SK-N-SH (cell line): Measurements from ENCODE around the gene PSMD14. TPM values are rescaled to one million over a fixed set of nuclear protein-coding genes. Genes with fewer than 3 reads are reported as not detected.

Experiments
- CTCF ChIA-PET: fragments of 300-600, 350-600 bp; formaldehyde crosslinking; extraction: SDS; loops from one replicate; lab custom pipeline; 2021; lab: Yijun Ruan, JAX
- POLR2A ChIA-PET: fragments of 350-600 bp; sonication (Branson Sonifier 250); formaldehyde crosslinking; extraction: SDS; loops from one replicate; lab custom pipeline; 2020; ENCODE audit warnings: antibody characterized with exemption, inconsistent platforms; lab: Yijun Ruan, JAX
- DNase-seq: peaks from one replicate; pipeline ENCODE4 v3.0.0; 2012
- H2AFZ ChIP-seq: fragments of 200-600 bp; sonication (generic); 2 replicates; pipeline ENCODE4 v1.8.1; 2016; ENCODE audit warnings: antibody characterized with exemption, mild to moderate bottlenecking, low read depth
- H3F3A ChIP-seq: fragments of 200-600 bp; sonication (generic); replicated peaks from 2 replicates; pipeline ENCODE3; 2016; ENCODE audit warnings: antibody characterized with exemption, mild to moderate bottlenecking; ENCODE audit not compliant: insufficient read depth
- H3K27ac ChIP-seq, 2 experiments: fragments of 200-500 bp in 1 of 2; fragments of 200-600 bp in 1 of 2; sonication (Bioruptor generic) in 1 of 2; sonication (generic), shearing (Covaris generic) in 1 of 2; 2 replicates each; pipeline versions ENCODE4 v1.5.1 to v1.6.1; 2014 to 2016; ENCODE audit warnings: low read depth in 2 of 2, inconsistent platforms in 1 of 2, low read length in 1 of 2, mild to moderate bottlenecking in 1 of 2, mixed read lengths in 1 of 2
- H3K27me3 ChIP-seq: fragments of 200-600 bp; sonication (generic), shearing (Covaris generic); 2 replicates; pipeline ENCODE4 v1.6.1; 2016; ENCODE audit warnings: mixed run types; ENCODE audit not compliant: insufficient read depth
- H3K36me3 ChIP-seq, 2 experiments: fragments of 200-500 bp in 1 of 2; fragments of 200-600 bp in 1 of 2; sonication (Bioruptor generic) in 1 of 2; sonication (generic) in 1 of 2; replicated peaks in 1 of 2; 2 replicates each; pipeline versions ENCODE3 to v1.5.1; 2014 to 2016; ENCODE audit warnings: low read length in 1 of 2, mild to moderate bottlenecking in 1 of 2; ENCODE audit not compliant: insufficient read depth in 2 of 2, control insufficient read depth in 1 of 2
- H3K4me1 ChIP-seq, 2 experiments: fragments of 200-500 bp in 1 of 2; fragments of 200-600 bp in 1 of 2; sonication (Bioruptor generic) in 1 of 2; sonication (generic), shearing (Covaris generic) in 1 of 2; 2 replicates each; pipeline versions ENCODE4 v1.5.1 to v1.6.1; 2014 to 2016; ENCODE audit warnings: low read depth in 1 of 2, low read length in 1 of 2, mixed run types in 1 of 2; ENCODE audit not compliant: insufficient read depth in 2 of 2, control insufficient read depth in 1 of 2
- H3K4me2 ChIP-seq: fragments of 200-600 bp; sonication (generic), shearing (Covaris generic); 2 replicates; pipeline ENCODE4 v1.6.1; 2017; ENCODE audit warnings: mixed run types
- H3K4me3 ChIP-seq, 2 experiments: fragments of 200-500 bp in 1 of 2; fragments of 200-600 bp in 1 of 2; sonication (Bioruptor generic) in 1 of 2; sonication (generic), shearing (Covaris generic) in 1 of 2; 2 replicates each; pipeline versions ENCODE4 v1.5.1 to v1.8.1; 2014 to 2016; ENCODE audit warnings: low read depth in 2 of 2, inconsistent platforms in 1 of 2, low read length in 1 of 2, mild to moderate bottlenecking in 1 of 2, mixed read lengths in 1 of 2, moderate library complexity in 1 of 2
- H3K79me2 ChIP-seq: fragments of 200-600 bp; sonication (generic); 2 replicates; pipeline ENCODE4 v1.8.1; 2017; ENCODE audit warnings: mild to moderate bottlenecking; ENCODE audit not compliant: insufficient read depth
- H3K9ac ChIP-seq: fragments of 200-600 bp; sonication (generic); 2 replicates; pipeline ENCODE4 v1.6.1; 2017; ENCODE audit warnings: mixed run types
- H3K9me2 ChIP-seq: fragments of 200-600 bp; sonication (generic); 2 replicates; pipeline ENCODE4 v1.6.1; 2017; ENCODE audit warnings: mixed run types
- H3K9me3 ChIP-seq: fragments of 200-600 bp; sonication (generic); 2 replicates; pipeline ENCODE4 v1.6.1; 2017; ENCODE audit warnings: mixed run types, mild to moderate bottlenecking, moderate library complexity
- H4K20me1 ChIP-seq: fragments of 200-600 bp; sonication (generic); 2 replicates; pipeline ENCODE4 v1.6.1; 2017; ENCODE audit warnings: mild to moderate bottlenecking, mixed run types; ENCODE audit not compliant: insufficient read depth
- EP300 ChIP-seq, 2 experiments: IDR thresholded peaks; 2 replicates each; pipeline versions ENCODE4 v1.4.0 to v1.6.1; 2012; ENCODE audit warnings: borderline replicate concordance in 1 of 2, low read depth in 1 of 2, low read length in 1 of 2
- EZH2phosphoT487 ChIP-seq: fragments of 200-600 bp; sonication (generic); IDR thresholded peaks from 2 replicates; pipeline ENCODE4 v1.6.1; 2017; ENCODE audit warnings: low read depth, mixed run types, mild to moderate bottlenecking, antibody characterized with exemption, moderate library complexity, borderline replicate concordance
- FOSL2 ChIP-seq: IDR thresholded peaks from 2 replicates; pipeline ENCODE4 v1.4.0; 2012; ENCODE audit warnings: low read depth, mild to moderate bottlenecking, moderate library complexity, borderline replicate concordance
- FOXM1 ChIP-seq: IDR thresholded peaks from 2 replicates; pipeline ENCODE4 v1.4.0; 2012; ENCODE audit warnings: low read depth, mild to moderate bottlenecking
- GABPA ChIP-seq: IDR thresholded peaks from 2 replicates; pipeline ENCODE4 v1.4.0; 2012; ENCODE audit warnings: low read depth, mild to moderate bottlenecking
- GATA2 ChIP-seq: sonication (generic); formaldehyde crosslinking; IDR thresholded peaks from 2 replicates; pipeline ENCODE4 v1.5.0; 2020; ENCODE audit warnings: mild to moderate bottlenecking, missing genetic modification reagents
- IRF3 ChIP-seq: fragments of 150-350 bp; IDR thresholded peaks from 2 replicates; pipeline ENCODE4 v1.6.1; 2016; ENCODE audit warnings: mild to moderate bottlenecking, low read depth, low read length
- MAX ChIP-seq: IDR thresholded peaks from 2 replicates; pipeline ENCODE4 v1.4.0; 2012; ENCODE audit warnings: low read depth
- POLR2AphosphoS5 ChIP-seq: IDR thresholded peaks from 2 replicates; pipeline ENCODE4 v1.6.1; 2012; ENCODE audit warnings: low read depth, low read length
- RAD21 ChIP-seq: IDR thresholded peaks from 2 replicates; pipeline ENCODE4 v1.6.1; 2012; ENCODE audit warnings: mild to moderate bottlenecking, low read length
- RCOR1 ChIP-seq: fragments of 150-350 bp; IDR thresholded peaks from 2 replicates; pipeline ENCODE4 v1.6.1; 2017; ENCODE audit warnings: antibody characterized with exemption, low read length
- SIN3A ChIP-seq: IDR thresholded peaks from 2 replicates; pipeline ENCODE4 v1.6.1; 2012; ENCODE audit warnings: low read depth, mild to moderate bottlenecking, low read length, moderate library complexity, borderline replicate concordance
- USF1 ChIP-seq: IDR thresholded peaks from 2 replicates; pipeline ENCODE4 v1.4.0; 2012; ENCODE audit warnings: low read depth, borderline replicate concordance
- USF2 ChIP-seq: fragments of 150-350 bp; IDR thresholded peaks from 2 replicates; pipeline ENCODE4 v1.6.1; 2017; ENCODE audit warnings: antibody characterized with exemption, low read length, low read depth, borderline replicate concordance
- YY1 ChIP-seq: IDR thresholded peaks from 2 replicates; pipeline ENCODE4 v1.4.0; 2012; ENCODE audit warnings: low read depth, mild to moderate bottlenecking
- WGBS: methylation state at CpG from one replicate; pipeline ENCODE4 v1.1.6; 2017; ENCODE audit warnings: low lambda C conversion rate; 5-methylcytosine and 5-hydroxymethylcytosine counted together
- polyA plus RNA-seq, 3 experiments: library from polyadenylated mRNA; depleted of rRNA; stranded (reverse); fragments of >200 nt; gene quantifications; 2 replicates each; pipeline ENCODE4 v1.2.3, GENCODE V29; 2012

The PSMD14 gene
- polyA plus RNA-seq, 1 of the 3 experiments (the other 2 are of a cell fraction) = 50.4 TPM

- H4K20me1 ChIP-seq = no peaks in the 10 kb centered on the region
- no peaks in the 10 kb centered on the region for H3K27me3 ChIP-seq
- no peak overlapping the region for H3K27ac ChIP-seq
- H3F3A ChIP-seq = no peaks in the 10 kb centered on the region
- no peaks in the 10 kb centered on the region for H3K9me2 ChIP-seq
- POLR2A ChIA-PET = no interaction called here
- TF ChIP-seq RCOR1 (no peak), RAD21 (no peak), EZH2phosphoT487 (no peak), YY1 (no peak), GATA2 (no peak), MAX (no peak), POLR2AphosphoS5 (no peak), EP300 (IDR thresholded peaks at IDR 0.05; ENCODE audit: borderline replicate concordance in 1 of 2, low read depth in 1 of 2, low read length in 1 of 2) (no peak), IRF3 (no peak), SIN3A (no peak), USF1 (no peak), FOXM1 (no peak), USF2 (no peak)
- H2AFZ ChIP-seq = no peak overlapping the region
- 92% methylated on average over 3 of the region's 3 CpGs for WGBS
- H3K4me2 ChIP-seq = no peak overlapping the region
- peaks cover 49 to 56% of the 10 kb centered on the region in 2 experiments for H3K36me3 ChIP-seq
- H3K4me1 ChIP-seq = no peaks in the 10 kb centered on the region; a peak in 2 of 4 replicates
- no peak overlapping the region for H3K9ac ChIP-seq
- CTCF ChIA-PET = interaction anchor here (1.1 kb wide), 1 partner anchor 29 kb away, joined by 3 read pairs; no protein-coding TSS in a partner anchor
- DNase-seq = no peak
- no peak overlapping the region for H3K4me3 ChIP-seq
- H3K9me3 ChIP-seq = no peaks in the 10 kb centered on the region
- 0 out of 2 replicates have a peak, but pooled peaks cover 7% of the 10 kb centered on the region for H3K79me2 ChIP-seq
Measured at GRCh38 chr2:161381546-161381945, 73.3 kb downstream of the PSMD14 start.

GRCh38 chr2:161382747-161383146, 74.5 kb downstream of the PSMD14 start:
- ChIA-PET POLR2A (no interaction called here), CTCF (no interaction called here)
- H3K27me3 ChIP-seq = no peaks in the 10 kb centered on the region
- H3K36me3 ChIP-seq = peaks cover 47 to 54% of the 10 kb centered on the region in 2 experiments
- no peaks in the 10 kb centered on the region for H3K9me3 ChIP-seq
- no peaks in the 10 kb centered on the region; a peak in 2 of 4 replicates for H3K4me1 ChIP-seq
- H4K20me1 ChIP-seq = no peaks in the 10 kb centered on the region
- H3K4me2 ChIP-seq = no peak overlapping the region
- WGBS = 98% methylated on average over 4 of the region's 4 CpGs
- no peaks in the 10 kb centered on the region for H3K9me2 ChIP-seq
- DNase-seq = no peak
- H3F3A ChIP-seq = peaks cover 2% of the 10 kb centered on the region
- no peak overlapping the region for H3K27ac ChIP-seq
- H3K4me3 ChIP-seq = no peak overlapping the region
- 0 out of 2 replicates have a peak, but pooled peaks cover 7% of the 10 kb centered on the region for H3K79me2 ChIP-seq
- H2AFZ ChIP-seq = no peak overlapping the region
- H3K9ac ChIP-seq = no peak overlapping the region
- TF ChIP-seq FOSL2 (no peak), FOXM1 (no peak), RCOR1 (no peak), GABPA (no peak), RAD21 (no peak)
